Stimulated activated CD8-positive, alpha-beta memory T cell treated with anti-CD3 and anti-CD28 coated beads, Interleukin-12 subunit alpha, Interleukin-12 subunit beta, amount 100 ng/mL, for 24 hours (primary cell): ENCODE measurements around the gene CYP20A1.
"Not testable (repeated sequence)": the region's sequence is repeated elsewhere in the genome, so short reads cannot be mapped to it uniquely, and the experiment has no call there.

Source experiments
- DNase-seq: peaks from one replicate; pipeline ENCODE4 v3.0.0-alpha.2; 2020; ENCODE audit errors: extremely low read depth

The CYP20A1 gene

DNA sequence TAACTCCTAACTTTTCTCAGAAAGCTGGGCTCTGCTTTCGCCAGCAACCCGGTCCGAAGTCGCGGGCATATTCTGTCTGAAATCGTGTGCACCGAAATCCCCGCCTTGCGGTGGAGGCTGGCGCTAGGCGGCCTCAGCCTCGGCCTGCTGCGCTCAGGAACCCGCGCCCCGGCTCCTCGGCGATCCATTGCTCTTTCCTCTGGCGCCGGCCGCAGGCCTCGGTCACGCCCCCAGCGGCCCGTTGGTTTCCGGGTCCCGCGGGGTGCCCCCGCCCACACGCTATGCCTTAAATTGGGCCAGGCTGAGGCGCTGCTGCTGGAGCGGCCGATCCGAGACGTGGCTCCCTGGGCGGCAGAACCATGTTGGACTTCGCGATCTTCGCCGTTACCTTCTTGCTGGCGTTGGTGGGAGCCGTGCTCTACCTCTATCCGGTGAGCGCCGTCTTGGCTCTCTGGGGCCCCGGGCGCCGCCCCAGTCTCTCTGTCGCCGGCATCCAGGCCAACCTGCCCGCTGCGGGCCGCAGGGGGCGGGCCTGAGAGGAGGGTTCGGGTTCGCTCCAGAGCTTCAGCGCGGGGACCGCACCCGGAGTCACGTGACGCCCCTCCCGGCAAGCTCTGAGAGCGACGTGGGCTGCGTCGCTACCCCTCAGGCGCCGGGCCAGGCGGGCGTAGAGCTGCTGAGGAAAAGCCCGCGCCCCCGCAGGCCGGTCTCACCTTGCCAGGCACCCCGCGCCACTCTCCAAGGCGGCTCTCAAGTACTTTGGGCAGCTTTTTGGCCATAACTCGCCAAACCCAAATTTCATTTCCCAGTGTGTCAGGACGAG lies at the start of gene CYP20A1:
CYP20A1 (plus strand) TSS at position 315 of the 823 bp plus-strand sequence; CDS start at position 360, 45 bp downstream.
- peak; percentile 96 for DNase-seq

DNA sequence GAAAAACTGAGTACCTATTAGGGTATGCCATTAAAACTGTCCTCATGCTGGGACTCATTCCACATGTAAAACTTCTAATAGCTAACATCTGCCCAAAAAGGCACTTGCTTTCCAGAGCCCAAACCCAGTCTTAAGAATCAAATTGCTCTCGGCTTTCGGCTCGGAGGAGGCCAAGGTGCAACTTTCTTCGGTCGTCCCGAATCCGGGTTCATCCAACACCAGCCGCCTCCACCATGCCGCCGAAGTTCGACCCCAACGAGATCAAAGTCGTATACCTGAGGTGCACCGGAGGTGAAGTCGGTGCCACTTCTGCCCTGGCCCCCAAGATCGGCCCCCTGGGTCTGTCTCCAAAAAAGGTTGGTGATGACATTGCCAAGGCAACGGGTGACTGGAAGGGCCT lies 48.3 kb upstream of the CYP20A1 start:
- not testable (repeated sequence) for DNase-seq

- DNase-seq, result not testable (repeated sequence)
Observed at GRCh38 chr2:203191026-203191425, 47.8 kb upstream of the CYP20A1 start.

- DNase-seq, result no peak
Observed at GRCh38 chr2:203191961-203192360, 46.9 kb upstream of the CYP20A1 start.

GRCh38 chr2:203195331-203196036 lies 43.3 kb upstream of the CYP20A1 start:
- DNase-seq, result no peak

GRCh38 chr2:203200866-203201265 lies 38.0 kb upstream of the CYP20A1 start:
- DNase-seq, result no peak

GRCh38 chr2:203201426-203201825 lies 37.4 kb upstream of the CYP20A1 start:
- no peak for DNase-seq

DNA sequence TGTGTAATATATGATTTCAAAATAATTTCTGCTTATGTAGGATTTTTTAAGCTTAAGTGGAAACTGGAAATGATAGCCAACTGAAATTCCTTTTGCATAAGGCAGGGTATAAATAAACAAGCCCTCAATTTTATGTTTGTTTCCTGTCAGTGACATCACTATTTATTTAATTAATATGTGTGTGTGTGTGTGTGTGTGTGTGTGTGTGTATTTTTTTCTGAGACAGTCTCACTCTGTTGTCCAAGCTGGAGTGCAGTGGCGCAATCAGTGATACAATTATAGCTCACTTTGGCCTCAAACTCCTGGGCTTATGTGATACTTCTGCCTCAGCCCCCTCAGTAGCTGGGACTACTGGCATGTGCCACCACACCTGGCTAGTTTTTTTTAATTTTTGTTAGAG lies 29.3 kb upstream of the CYP20A1 start:
- no peak for DNase-seq

DNA sequence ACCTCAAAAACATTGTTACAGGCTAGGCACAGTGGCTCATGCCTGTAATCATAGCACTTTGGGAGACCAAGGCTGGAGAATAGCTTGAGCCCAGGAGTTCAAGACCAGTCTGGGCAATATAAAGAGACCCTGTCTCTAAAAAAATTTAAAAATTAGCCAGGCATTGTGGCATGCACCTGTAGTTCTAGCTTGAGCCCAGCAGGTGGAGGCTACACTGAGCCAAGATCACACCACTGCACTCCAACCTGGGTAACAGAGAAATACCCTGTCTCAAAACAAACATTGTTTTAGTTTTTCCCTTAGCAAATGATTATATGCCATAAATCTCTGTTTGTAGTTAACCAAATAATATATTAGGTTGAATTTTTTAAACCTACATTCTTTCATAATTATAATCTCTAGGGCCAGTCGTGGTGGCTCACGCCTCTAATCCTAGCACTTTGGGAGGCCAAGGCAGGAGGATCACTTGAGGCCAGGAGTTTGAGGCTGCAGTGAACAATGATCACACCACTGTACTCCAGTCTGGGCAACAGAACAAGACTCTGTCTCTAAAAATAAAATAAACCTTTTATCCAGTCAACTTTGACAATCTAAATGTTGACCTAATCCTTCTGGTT lies 13.3 kb upstream of the CYP20A1 start:
- no peak for DNase-seq

- not testable (repeated sequence) for DNase-seq
Observed at GRCh38 chr2:203229674-203230073, 9.1 kb upstream of the CYP20A1 start.

- DNase-seq, result no peak
Observed at GRCh38 chr2:203237346-203238238, 1.2 kb upstream of the CYP20A1 start.

DNA sequence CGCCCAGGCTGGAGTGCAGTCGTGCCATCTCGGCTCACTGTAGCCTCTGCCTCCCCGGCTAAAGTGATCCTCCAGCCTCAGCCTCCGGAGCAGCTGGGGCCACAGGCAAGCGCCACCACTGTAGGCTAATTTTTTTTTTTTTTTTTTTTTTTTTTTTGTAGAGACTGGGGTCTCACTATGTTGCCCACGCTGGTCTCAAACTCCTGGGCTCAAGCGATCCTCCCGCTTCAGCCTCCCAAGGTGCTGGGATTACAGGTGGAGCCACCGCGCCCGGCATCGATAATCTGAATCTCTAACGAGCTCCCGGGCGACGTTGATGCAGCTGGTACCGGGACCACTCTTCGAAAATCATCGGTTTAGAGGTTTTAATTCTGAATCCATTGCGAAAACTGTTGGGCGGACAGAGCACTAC lies 520 bp upstream of the CYP20A1 start:
- no peak for DNase-seq

- no peak for DNase-seq
Observed at GRCh38 chr2:203240491-203240890, 1.7 kb downstream of the CYP20A1 start.

DNA sequence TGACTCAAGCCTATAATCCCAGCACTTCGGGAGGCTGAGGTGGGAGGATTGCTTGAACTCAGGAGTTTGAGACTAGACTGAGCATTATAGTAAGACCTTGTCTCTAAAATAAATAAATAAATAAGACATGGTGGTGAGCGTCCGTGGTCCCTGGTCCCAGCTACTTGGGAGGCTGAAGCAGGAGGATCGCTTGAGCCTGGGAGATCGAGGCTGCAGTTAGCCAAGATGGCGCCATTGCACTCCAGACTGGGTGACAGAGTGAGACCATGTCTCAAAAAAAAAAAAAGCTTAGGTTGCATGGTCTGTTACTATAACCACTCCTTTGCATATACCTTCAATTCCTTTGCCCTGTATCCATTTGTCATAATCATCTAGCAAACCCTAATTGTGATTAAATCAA lies 3.7 kb downstream of the CYP20A1 start:
- DNase-seq, result no peak

- DNase-seq, result no peak
Observed at GRCh38 chr2:203246646-203247045, 7.8 kb downstream of the CYP20A1 start.

GRCh38 chr2:203252818-203253217 lies 14.0 kb downstream of the CYP20A1 start:
- no peak for DNase-seq

DNA sequence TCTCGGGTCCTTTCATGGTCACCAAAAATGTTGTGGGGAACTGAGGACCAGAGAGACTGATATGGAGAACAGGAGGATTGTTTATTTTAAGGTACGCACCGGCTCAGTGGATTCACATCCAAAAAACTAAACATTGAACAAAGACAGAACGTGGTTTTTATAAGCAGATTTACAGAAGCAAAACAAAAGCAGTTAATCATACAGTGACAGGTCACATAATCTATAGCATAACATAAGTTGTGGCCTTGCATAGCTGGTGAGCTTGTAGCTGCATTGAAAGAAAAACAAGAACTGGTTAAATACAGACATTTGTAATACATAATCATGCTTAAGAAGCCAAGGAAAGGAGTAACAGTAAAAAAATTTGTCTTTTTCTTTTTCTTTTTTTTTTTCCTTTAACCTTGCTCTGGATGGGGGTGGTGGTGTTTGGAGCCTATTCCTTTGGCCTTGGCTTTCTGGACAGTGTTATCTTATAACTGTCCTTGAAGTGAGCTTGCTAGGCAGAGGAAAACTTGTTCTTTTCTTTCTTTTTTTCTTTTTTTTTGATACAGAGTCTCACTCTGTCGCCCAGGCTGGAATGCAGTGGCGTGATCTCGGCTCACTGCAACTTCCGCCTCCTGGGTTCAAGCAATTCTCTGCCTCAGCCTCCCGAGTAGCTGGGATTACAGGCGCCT lies 14.7 kb downstream of the CYP20A1 start:
- not testable (repeated sequence) for DNase-seq

GRCh38 chr2:203261326-203262159 lies 22.7 kb downstream of the CYP20A1 start:
- DNase-seq, result no peak

- DNase-seq, result no peak
Observed at GRCh38 chr2:203279288-203279687, 40.5 kb downstream of the CYP20A1 start.

DNA sequence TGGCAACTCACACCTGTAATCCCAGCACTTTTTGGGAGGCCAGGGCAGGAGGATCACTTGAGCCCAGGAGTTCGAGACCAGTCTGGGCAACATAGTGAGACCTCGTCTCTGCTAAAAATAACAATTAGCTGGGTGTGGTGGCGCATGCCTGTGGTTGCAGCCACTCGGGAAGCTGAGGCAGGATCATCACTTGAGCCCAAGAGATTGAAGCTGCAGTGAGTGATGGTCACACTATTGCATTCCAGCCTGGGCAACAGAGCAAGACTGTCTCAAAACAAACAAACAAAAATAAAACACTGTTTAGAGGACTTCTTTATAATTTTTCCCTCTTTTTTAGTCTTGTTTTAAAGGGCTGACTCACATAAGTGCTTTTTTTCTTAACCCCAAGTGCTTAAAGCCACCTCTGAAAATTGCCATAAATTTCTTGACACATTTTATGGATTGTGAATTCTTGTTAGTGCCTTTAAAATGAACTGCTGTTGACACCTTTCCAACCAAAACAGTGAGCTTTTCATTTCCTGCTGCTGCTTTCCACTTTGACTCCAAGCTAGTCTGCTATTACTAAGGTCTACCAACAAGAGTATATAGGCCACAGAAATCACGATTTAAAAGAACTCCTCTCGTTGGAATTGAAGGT lies 41.7 kb downstream of the CYP20A1 start:
- no peak for DNase-seq
